Measurements from ENCODE around the gene SLC22A5.

SLC22A5 gene

DNA sequence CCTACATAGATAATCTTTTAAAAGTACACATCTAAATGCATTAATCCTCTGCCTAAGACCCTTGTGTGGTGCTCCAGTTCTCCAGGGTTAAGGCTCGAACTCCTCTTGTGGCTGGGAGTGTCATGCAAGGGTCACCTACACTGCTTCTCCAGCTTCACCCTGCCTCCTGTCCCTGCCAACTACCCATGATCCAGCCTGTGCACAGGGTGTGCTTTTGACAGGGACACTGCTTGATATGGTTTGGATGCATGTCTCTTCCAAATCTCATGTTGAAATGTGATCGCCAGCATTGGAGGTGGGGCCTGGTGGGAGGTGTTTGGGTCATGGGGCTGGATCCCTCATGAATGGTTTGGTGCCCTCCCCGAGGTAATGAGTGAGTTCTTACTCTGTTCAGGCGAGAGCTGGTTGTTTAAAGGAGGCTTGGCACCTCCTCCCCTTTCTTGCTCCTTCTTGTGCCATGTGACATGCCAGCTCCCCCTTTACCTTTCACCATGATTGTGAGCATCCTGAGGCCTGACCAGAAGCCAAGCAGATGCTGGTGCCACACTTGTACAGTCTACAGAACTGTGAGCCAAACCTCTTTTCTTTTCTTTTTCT, 48.5 kb downstream of the SLC22A5 start:
- peaks cover 62% of the 10 kb centered on the region for H3K79me2 ChIP-seq (ENCODE audit: insufficient read depth, low read length)
- no peak for TF ChIP-seq EZH2phosphoT487 (IDR thresholded peaks at IDR 0.05; ENCODE audit: borderline replicate concordance)
- TF ChIP-seq, protein P1, sequence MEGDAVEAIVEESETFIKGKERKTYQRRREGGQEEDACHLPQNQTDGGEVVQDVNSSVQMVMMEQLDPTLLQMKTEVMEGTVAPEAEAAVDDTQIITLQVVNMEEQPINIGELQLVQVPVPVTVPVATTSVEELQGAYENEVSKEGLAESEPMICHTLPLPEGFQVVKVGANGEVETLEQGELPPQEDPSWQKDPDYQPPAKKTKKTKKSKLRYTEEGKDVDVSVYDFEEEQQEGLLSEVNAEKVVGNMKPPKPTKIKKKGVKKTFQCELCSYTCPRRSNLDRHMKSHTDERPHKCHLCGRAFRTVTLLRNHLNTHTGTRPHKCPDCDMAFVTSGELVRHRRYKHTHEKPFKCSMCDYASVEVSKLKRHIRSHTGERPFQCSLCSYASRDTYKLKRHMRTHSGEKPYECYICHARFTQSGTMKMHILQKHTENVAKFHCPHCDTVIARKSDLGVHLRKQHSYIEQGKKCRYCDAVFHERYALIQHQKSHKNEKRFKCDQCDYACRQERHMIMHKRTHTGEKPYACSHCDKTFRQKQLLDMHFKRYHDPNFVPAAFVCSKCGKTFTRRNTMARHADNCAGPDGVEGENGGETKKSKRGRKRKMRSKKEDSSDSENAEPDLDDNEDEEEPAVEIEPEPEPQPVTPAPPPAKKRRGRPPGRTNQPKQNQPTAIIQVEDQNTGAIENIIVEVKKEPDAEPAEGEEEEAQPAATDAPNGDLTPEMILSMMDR (conservative IDR thresholded peaks at IDR 0.05; ENCODE audit: low read length) = no peak
- peaks cover 11% of the 10 kb centered on the region for H3F3A ChIP-seq (ENCODE audit: low read depth)
- H3K4me1 ChIP-seq (ENCODE audit: insufficient read depth, low read length, poor library complexity, severe bottlenecking) = peaks cover 68% of the 10 kb centered on the region
- H3K9me3 ChIP-seq (ENCODE audit: insufficient read depth, low read depth, low read length) = no peaks in the 10 kb centered on the region
- no peaks in the 10 kb centered on the region for H4K20me1 ChIP-seq (ENCODE audit: insufficient read depth, low read length, poor library complexity, severe bottlenecking)
- H3K4me3 ChIP-seq (ENCODE audit: low read length, poor library complexity, severe bottlenecking) = no peak overlapping the region
- H3K9ac ChIP-seq (ENCODE audit: low read depth, low read length, poor library complexity, severe bottlenecking) = peak overlapping the region; percentile 18
- H3K4me2 ChIP-seq (ENCODE audit: low read depth, low read length, poor library complexity, severe bottlenecking) = no peak overlapping the region
- H2AFZ ChIP-seq (ENCODE audit: low read length) = no peak overlapping the region
- no peaks in the 10 kb centered on the region for H3K9me2 ChIP-seq (replicated peaks; ENCODE audit: low read depth, low read length)
- H3K27me3 ChIP-seq (ENCODE audit: insufficient read depth, low read length, poor library complexity, severe bottlenecking) = no peaks in the 10 kb centered on the region
- H3K36me3 ChIP-seq (ENCODE audit: insufficient read depth, low read length) = no peaks in the 10 kb centered on the region

DNA sequence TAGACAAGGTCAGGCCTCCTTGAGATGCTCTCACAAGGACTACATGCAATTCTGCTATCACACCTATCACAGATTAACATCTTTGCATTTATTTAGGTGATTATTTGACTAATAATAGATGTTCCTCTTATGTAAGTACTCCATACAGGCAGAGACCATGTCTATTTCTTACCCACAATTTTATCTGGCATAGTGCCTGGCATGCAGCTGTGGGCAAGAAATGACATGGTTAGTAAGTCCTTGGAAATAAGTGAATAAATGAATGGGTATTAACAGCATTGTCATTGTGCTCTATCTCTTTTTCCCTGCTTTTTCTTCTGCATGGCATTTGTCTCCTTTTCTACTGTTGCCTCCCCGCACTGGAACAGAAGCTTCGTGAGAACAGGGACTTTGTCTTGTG, 49.4 kb downstream of the SLC22A5 start:
- Histone ChIP-seq H3K4me3 (ENCODE audit: low read length, poor library complexity, severe bottlenecking) (peak overlapping the region; percentile 75), H3K9ac (ENCODE audit: low read depth, low read length, poor library complexity, severe bottlenecking) (peak overlapping the region; percentile 100), H3K36me3 (ENCODE audit: insufficient read depth, low read length) (no peaks in the 10 kb centered on the region), H3K4me2 (ENCODE audit: low read depth, low read length, poor library complexity, severe bottlenecking) (peak overlapping the region; percentile 98), H4K20me1 (ENCODE audit: insufficient read depth, low read length, poor library complexity, severe bottlenecking) (no peaks in the 10 kb centered on the region), H3K4me1 (ENCODE audit: insufficient read depth, low read length, poor library complexity, severe bottlenecking) (peaks cover 70% of the 10 kb centered on the region), H3K79me2 (ENCODE audit: insufficient read depth, low read length) (peaks cover 62% of the 10 kb centered on the region), H3F3A (ENCODE audit: low read depth) (peaks cover 11% of the 10 kb centered on the region), H2AFZ (ENCODE audit: low read length) (no peak overlapping the region), H3K9me2 (replicated peaks; ENCODE audit: low read depth, low read length) (no peaks in the 10 kb centered on the region), H3K9me3 (ENCODE audit: insufficient read depth, low read depth, low read length) (no peaks in the 10 kb centered on the region), H3K27me3 (ENCODE audit: insufficient read depth, low read length, poor library complexity, severe bottlenecking) (no peaks in the 10 kb centered on the region)
- TF ChIP-seq, protein P1 (conservative IDR thresholded peaks at IDR 0.05; ENCODE audit: low read length) = no peak
- TF ChIP-seq EZH2phosphoT487 (IDR thresholded peaks at IDR 0.05; ENCODE audit: borderline replicate concordance) = no peak

DNA sequence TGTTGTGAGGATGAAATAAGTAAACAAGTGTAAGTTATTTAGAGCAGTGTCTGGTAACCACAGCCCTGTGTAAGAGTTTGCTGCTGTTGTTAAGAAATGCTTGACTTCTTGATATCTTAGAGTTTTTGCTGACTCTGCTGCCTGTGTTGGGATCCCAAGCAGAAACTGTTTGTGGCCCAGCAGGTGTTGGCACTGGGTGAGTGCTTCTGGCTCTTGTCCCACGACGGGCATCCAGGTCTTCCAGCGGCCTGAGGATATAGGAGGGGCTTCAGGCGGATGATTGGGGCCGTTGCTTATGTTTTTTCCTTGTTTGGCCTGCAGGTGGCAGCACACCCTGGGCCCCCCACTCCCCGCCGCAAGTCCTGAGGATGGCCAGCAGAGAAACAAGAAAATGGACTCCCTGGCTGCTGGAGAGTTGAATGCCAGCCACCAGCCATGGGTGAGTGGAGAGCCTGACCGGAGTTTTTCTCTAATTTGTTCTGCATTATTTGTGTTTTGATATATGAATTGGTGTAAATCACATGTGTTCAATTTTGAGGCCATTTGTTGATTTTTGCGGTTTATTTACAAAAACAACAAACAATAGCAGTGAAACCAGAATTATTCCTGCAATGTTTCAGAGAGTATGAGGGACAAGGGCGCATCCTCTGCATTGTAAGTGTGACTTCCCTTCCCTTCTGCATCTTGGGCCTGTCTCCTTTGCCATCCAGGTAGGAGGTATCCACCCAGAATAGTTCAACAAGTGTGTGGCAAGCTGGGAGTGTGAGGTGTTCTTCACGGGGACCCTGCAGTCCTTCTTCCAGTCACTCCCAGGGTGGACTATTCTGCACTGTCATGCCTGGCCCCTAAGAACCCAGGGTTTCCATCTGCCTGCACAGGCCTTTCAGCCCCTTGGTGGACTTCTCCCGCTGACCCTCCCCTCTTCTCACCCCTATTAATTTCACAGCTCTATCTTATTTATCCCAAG, 50.3 kb downstream of the SLC22A5 start:
- H3F3A ChIP-seq (ENCODE audit: low read depth) = peaks cover 11% of the 10 kb centered on the region
- peaks cover 69% of the 10 kb centered on the region for H3K79me2 ChIP-seq (ENCODE audit: insufficient read depth, low read length)
- no peak overlapping the region for H2AFZ ChIP-seq (ENCODE audit: low read length)
- H3K9me2 ChIP-seq (replicated peaks; ENCODE audit: low read depth, low read length) = no peaks in the 10 kb centered on the region
- peak overlapping the region; percentile 75 for H3K4me3 ChIP-seq (ENCODE audit: low read length, poor library complexity, severe bottlenecking)
- peak overlapping the region; percentile 100 for H3K9ac ChIP-seq (ENCODE audit: low read depth, low read length, poor library complexity, severe bottlenecking)
- H4K20me1 ChIP-seq (ENCODE audit: insufficient read depth, low read length, poor library complexity, severe bottlenecking) = no peaks in the 10 kb centered on the region
- H3K4me2 ChIP-seq (ENCODE audit: low read depth, low read length, poor library complexity, severe bottlenecking) = peak overlapping the region; percentile 98
- H3K36me3 ChIP-seq (ENCODE audit: insufficient read depth, low read length) = no peaks in the 10 kb centered on the region
- peaks cover 76% of the 10 kb centered on the region for H3K4me1 ChIP-seq (ENCODE audit: insufficient read depth, low read length, poor library complexity, severe bottlenecking)
- H3K27me3 ChIP-seq (ENCODE audit: insufficient read depth, low read length, poor library complexity, severe bottlenecking) = no peaks in the 10 kb centered on the region
- no peak for TF ChIP-seq EZH2phosphoT487 (IDR thresholded peaks at IDR 0.05; ENCODE audit: borderline replicate concordance)
- TF ChIP-seq, protein P1 (conservative IDR thresholded peaks at IDR 0.05; ENCODE audit: low read length) = peak; percentile 63
- H3K9me3 ChIP-seq (ENCODE audit: insufficient read depth, low read depth, low read length) = no peaks in the 10 kb centered on the region
